ENCODE data around the gene TMEM244. TPM values are rescaled to one million over a fixed set of nuclear protein-coding genes. Genes with fewer than 3 reads are reported as not detected.
"Not testable (repeated sequence)": the region's sequence is repeated elsewhere in the genome, so short reads cannot be mapped to it uniquely, and the experiment has no call there.

TMEM244 gene
- total RNA-seq, 3 donors from 2014 or later = not detected

GRCh38 chr6:129842881-129843409 is 18.2 kb downstream of the TMEM244 start:
- H3K4me3 ChIP-seq = no peak overlapping the region
- H3K4me1 ChIP-seq = no peaks in the 10 kb centered on the region
- DNase-seq (ENCODE audit: low spot score in 2 of 2) = no peak
- intact Hi-C loops (cut with DNase I; ENCODE audit: low total_unique reads) = no loop called here
- H3K27ac ChIP-seq = no peak overlapping the region
- no peaks in the 10 kb centered on the region for H3K9me3 ChIP-seq
- no peaks in the 10 kb centered on the region for H3K27me3 ChIP-seq
- no peak for TF ChIP-seq CTCF (IDR thresholded peaks at IDR 0.05)
- TF ChIP-seq POLR2A (IDR thresholded peaks at IDR 0.05) = no peak
- TF ChIP-seq POLR2AphosphoS5 (IDR thresholded peaks at IDR 0.05) = no peak
- no peaks in the 10 kb centered on the region for H3K36me3 ChIP-seq

- Histone ChIP-seq H3K27ac (no peak overlapping the region), H3K4me1 (no peaks in the 10 kb centered on the region), H3K4me3 (no peak overlapping the region), H3K36me3 (no peaks in the 10 kb centered on the region), H3K27me3 (no peaks in the 10 kb centered on the region), H3K9me3 (no peaks in the 10 kb centered on the region)
- TF ChIP-seq CTCF (IDR thresholded peaks at IDR 0.05) (no peak), POLR2A (IDR thresholded peaks at IDR 0.05) (no peak), POLR2AphosphoS5 (IDR thresholded peaks at IDR 0.05) (no peak)
- DNase-seq (ENCODE audit: low spot score in 2 of 2) = no peak
- intact Hi-C loops (cut with DNase I; ENCODE audit: low total_unique reads) = no loop called here
Observed at GRCh38 chr6:129842137-129842536, 19.0 kb downstream of the TMEM244 start.

GRCh38 chr6:129839562-129839961 is 21.6 kb downstream of the TMEM244 start:
- H3K9me3 ChIP-seq; H3K4me3 ChIP-seq; intact Hi-C loops (cut with DNase I; ENCODE audit: low total_unique reads); H3K27me3 ChIP-seq; H3K4me1 ChIP-seq; H3K27ac ChIP-seq; DNase-seq (ENCODE audit: low spot score in 2 of 2); H3K36me3 ChIP-seq: not testable (repeated sequence)

- Histone ChIP-seq H3K4me1 (no peaks in the 10 kb centered on the region), H3K27me3 (no peaks in the 10 kb centered on the region), H3K4me3 (no peak overlapping the region), H3K36me3 (no peaks in the 10 kb centered on the region), H3K27ac (no peak overlapping the region), H3K9me3 (no peaks in the 10 kb centered on the region)
- intact Hi-C loops (cut with DNase I; ENCODE audit: low total_unique reads) = no loop called here
- TF ChIP-seq POLR2AphosphoS5 (IDR thresholded peaks at IDR 0.05) (no peak), POLR2A (IDR thresholded peaks at IDR 0.05) (no peak), CTCF (IDR thresholded peaks at IDR 0.05) (no peak)
- DNase-seq (ENCODE audit: low spot score in 2 of 2) = no peak
Observed at GRCh38 chr6:129835691-129836090, 25.4 kb downstream of the TMEM244 start.

- TF ChIP-seq POLR2AphosphoS5 (IDR thresholded peaks at IDR 0.05) (no peak), POLR2A (IDR thresholded peaks at IDR 0.05) (no peak), CTCF (IDR thresholded peaks at IDR 0.05) (no peak)
- no peaks in the 10 kb centered on the region for H3K36me3 ChIP-seq
- H3K9me3 ChIP-seq = no peaks in the 10 kb centered on the region
- H3K4me1 ChIP-seq = no peaks in the 10 kb centered on the region
- DNase-seq (ENCODE audit: low spot score in 2 of 2) = no peak
- no peak overlapping the region for H3K4me3 ChIP-seq
- no peak overlapping the region for H3K27ac ChIP-seq
- intact Hi-C loops (cut with DNase I; ENCODE audit: low total_unique reads) = no loop called here
- no peaks in the 10 kb centered on the region for H3K27me3 ChIP-seq
Observed at GRCh38 chr6:129832299-129832698, 28.8 kb downstream of the TMEM244 start.

- no peak overlapping the region for H3K4me3 ChIP-seq
- no peak overlapping the region for H3K27ac ChIP-seq
- H3K36me3 ChIP-seq = no peaks in the 10 kb centered on the region
- H3K27me3 ChIP-seq = no peaks in the 10 kb centered on the region
- H3K9me3 ChIP-seq = no peaks in the 10 kb centered on the region
- intact Hi-C loops (cut with DNase I; ENCODE audit: low total_unique reads) = no loop called here
- DNase-seq (ENCODE audit: low spot score in 2 of 2) = no peak
- TF ChIP-seq POLR2AphosphoS5 (IDR thresholded peaks at IDR 0.05) (no peak), POLR2A (IDR thresholded peaks at IDR 0.05) (no peak), CTCF (IDR thresholded peaks at IDR 0.05) (no peak)
- H3K4me1 ChIP-seq = no peaks in the 10 kb centered on the region
Observed at GRCh38 chr6:129828229-129828628, 32.9 kb downstream of the TMEM244 start.

Measured in breast epithelium (tissue), 4 donors.